ENCODE data around the gene LYL1.
A peak's percentile ranks its signal among the peaks of the same experiment; 100 is the strongest.

DNA sequence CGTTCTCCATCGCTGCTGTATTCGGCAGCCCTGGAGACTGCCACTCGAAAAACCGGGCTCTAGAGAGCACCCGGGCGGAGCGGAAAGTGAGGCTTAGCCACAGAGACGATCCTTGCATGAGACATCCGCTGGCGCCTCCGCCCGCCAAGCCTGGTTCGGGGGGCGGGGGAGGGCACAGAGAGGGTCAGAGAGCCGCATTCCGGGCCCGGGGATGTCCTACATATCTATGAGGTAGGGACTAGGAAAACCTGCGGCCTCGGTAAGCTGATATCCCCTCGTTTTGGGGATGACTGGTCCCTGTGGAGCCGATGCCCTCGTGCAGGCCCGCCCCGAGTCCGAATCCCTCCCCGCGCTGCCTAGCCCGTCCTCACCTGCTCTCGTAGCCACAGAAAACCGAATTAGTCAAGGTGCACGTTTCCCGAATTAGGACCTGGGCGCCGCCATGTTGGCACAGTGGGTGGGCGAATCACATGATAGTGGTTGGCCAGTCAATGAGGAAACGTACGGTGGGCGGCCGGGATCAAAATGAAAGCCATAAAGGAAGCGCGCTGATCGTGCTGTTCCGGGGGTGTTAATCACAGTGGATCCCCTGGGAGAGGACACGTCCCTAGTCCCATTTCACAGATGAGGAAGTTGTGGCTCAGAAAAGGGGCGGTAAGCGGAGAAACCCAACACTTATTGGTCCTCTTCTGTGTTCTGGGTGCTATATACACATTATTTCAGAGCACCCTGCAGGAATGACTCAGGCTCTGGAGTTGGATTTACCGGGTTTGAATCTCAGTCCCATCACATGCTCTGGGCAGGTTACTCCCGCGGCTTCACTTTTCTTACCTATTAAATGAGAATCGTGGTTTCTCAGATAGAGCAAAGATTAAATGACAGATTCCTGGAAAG is 13.9 kb upstream of the LYL1 start, which contains the start of gene TRMT1:
- TF ChIP-seq POLR2A (IDR thresholded peaks at IDR 0.05): peak in 1 of 2 donors; percentile 45
- TF ChIP-seq CTCF (IDR thresholded peaks at IDR 0.05): no peak

All from thyroid gland (tissue), 4 donors.